Measurements from ENCODE around the gene KBTBD7. TPM values are rescaled to one million over a fixed set of nuclear protein-coding genes. Genes with fewer than 3 reads are reported as not detected.

Gene KBTBD7
- total and polyA plus RNA-seq, 2 of the 8 experiments (the other 6 are each of a cell fraction or from before 2014, with no cell fraction given), result 10.2 to 17.4 TPM

GRCh38 chr13:41159174-41159573 lies 35.2 kb downstream of the KBTBD7 start:
- no peak overlapping the region for H3K4me2 ChIP-seq (ENCODE audit: insufficient read depth in 1 of 2, low read depth in 2 of 2, low read length in 2 of 2)
- TF ChIP-seq JUND (IDR thresholded peaks at IDR 0.05; ENCODE audit: low read length), result no peak
- no peak for TF ChIP-seq RNF2 (IDR thresholded peaks at IDR 0.05; ENCODE audit: borderline replicate concordance, low read depth, low read length, missing control alignments, poor library complexity, severe bottlenecking)
- no peak for TF ChIP-seq KDM4A (IDR thresholded peaks at IDR 0.05; ENCODE audit: low read depth, low read length, severe bottlenecking)
- no peak for TF ChIP-seq BACH1 (IDR thresholded peaks at IDR 0.05; ENCODE audit: low read length)
- TF ChIP-seq CREB1 (IDR thresholded peaks at IDR 0.05), result no peak
- TF ChIP-seq CTBP2 (IDR thresholded peaks at IDR 0.05; ENCODE audit: borderline replicate concordance, insufficient read depth, insufficient read length, low read length), result no peak
- TF ChIP-seq POU5F1 (IDR thresholded peaks at IDR 0.05; ENCODE audit: low read depth, low read length), result no peak
- no peak for TF ChIP-seq PHF8 (conservative IDR thresholded peaks at IDR 0.05; ENCODE audit: low read depth, low read length)
- TF ChIP-seq CBX8 (IDR thresholded peaks at IDR 0.05; ENCODE audit: borderline replicate concordance, low read depth, low read length), result no peak
- no peak for TF ChIP-seq CHD1 (IDR thresholded peaks at IDR 0.05; ENCODE audit: low read depth, low read length)
- TF ChIP-seq TAF7 (optimal IDR thresholded peaks at IDR 0.05; ENCODE audit: borderline replicate concordance, low read depth, low read length), result no peak
- no peak for TF ChIP-seq CHD2 (IDR thresholded peaks at IDR 0.05; ENCODE audit: low read length)
- TF ChIP-seq TBP (IDR thresholded peaks at IDR 0.05; ENCODE audit: low read depth, low read length), result no peak
- no peak for TF ChIP-seq CEBPB (IDR thresholded peaks at IDR 0.05; ENCODE audit: low read depth, low read length)
- no peak for TF ChIP-seq KDM5A (IDR thresholded peaks at IDR 0.05; ENCODE audit: low read length)
- no peak for TF ChIP-seq SIRT6 (IDR thresholded peaks at IDR 0.05; ENCODE audit: low read length)

More at GRCh38 chr13:41159174-41159573, 35.2 kb downstream of the KBTBD7 start:
- Histone ChIP-seq H2BK12ac (ENCODE audit: low read depth, low read length) (no peak overlapping the region), H2AFZ (ENCODE audit: low read length) (no peak overlapping the region), H3K23ac (ENCODE audit: insufficient read length) (no peak overlapping the region), H3K9ac (replicated peaks in 1 of 4; ENCODE audit: extremely low read depth in 1 of 4, low read depth in 3 of 4, low read length in 3 of 4) (no peak overlapping the region), H3K4me3 (ENCODE audit: extremely low read depth in 1 of 4, insufficient read depth in 2 of 4, low read depth in 3 of 4, low read length in 4 of 4) (no peak overlapping the region), H4K8ac (ENCODE audit: extremely low read depth, insufficient read depth, low read length) (no peak overlapping the region), H3K18ac (ENCODE audit: extremely low read depth, low read length) (no peak overlapping the region), H3K56ac (replicated peaks; ENCODE audit: insufficient read length, low read depth, low read length) (no peak overlapping the region), H3K27ac (ENCODE audit: low read depth, low read length) (no peak overlapping the region), H2BK20ac (ENCODE audit: low read length) (no peak overlapping the region; the same call in 1 of the 2 replicates), H3K27me3 (replicated peaks in 1 of 4; ENCODE audit: control insufficient read depth in 3 of 4, extremely low read depth in 1 of 4, insufficient read depth in 3 of 4, low read length in 3 of 4) (no peaks in the 10 kb centered on the region), H2BK120ac (replicated peaks; ENCODE audit: low read depth, low read length) (no peak overlapping the region), H3K14ac (ENCODE audit: insufficient read length) (no peak overlapping the region), H2BK5ac (ENCODE audit: low read depth, low read length) (peak overlapping the region; percentile 62; the same call in 1 of the 2 replicates), H3K4me1 (replicated peaks in 1 of 4; ENCODE audit: control insufficient read depth in 3 of 4, insufficient read depth in 4 of 4, low read length in 3 of 4) (peaks cover 1 to 18% (median 4%) of the 10 kb centered on the region in 4 experiments; a peak in 4 of 7 replicates), H2AK5ac (ENCODE audit: low read depth, low read length) (no peak overlapping the region), H4K91ac (replicated peaks; ENCODE audit: insufficient read length, low read length) (no peak overlapping the region), H3K23me2 (ENCODE audit: low read depth, low read length) (no peaks in the 10 kb centered on the region), H3K36me3 (ENCODE audit: control insufficient read depth in 2 of 4, insufficient read depth in 4 of 4, low read length in 3 of 4) (no peaks in the 10 kb centered on the region; a peak in 1 of 8 replicates), H2BK15ac (ENCODE audit: low read length) (no peak overlapping the region), H3K9me3 (ENCODE audit: insufficient read depth in 2 of 2, low read depth in 1 of 2, low read length in 1 of 2) (no peaks in the 10 kb centered on the region), H3K79me1 (ENCODE audit: low read depth, low read length) (no peaks in the 10 kb centered on the region), H4K5ac (ENCODE audit: insufficient read length, low read depth, low read length) (no peak overlapping the region), H3K4ac (replicated peaks; ENCODE audit: insufficient read length, low read depth, low read length) (no peak overlapping the region), H4K20me1 (replicated peaks in 1 of 2; ENCODE audit: control insufficient read depth in 1 of 2, insufficient read depth in 2 of 2, low read length in 2 of 2) (no peaks in the 10 kb centered on the region), H3K79me2 (ENCODE audit: control insufficient read depth in 1 of 2, insufficient read depth in 2 of 2, low read length in 2 of 2) (no peaks in the 10 kb centered on the region)
- CTCF ChIA-PET (ENCODE audit: partially characterized antibody), result interaction anchor here (1.2 kb wide), 1 partner anchor 10 kb away, joined by 3 read pairs; no protein-coding TSS in a partner anchor
- FAIRE-seq, result no peak
- POLR2A ChIA-PET (ENCODE audit: partially characterized antibody), result interaction anchor here (0.8 to 0.9 kb wide), 2 partner anchors 27 to 98 kb away, joined by 3 to 5 read pairs; partner anchors contain the start of genes KBTBD6 and WBP4
- no peak for DNase-seq (ENCODE audit: low read depth in 1 of 2, low spot score in 2 of 2)
